Upper lobe of left lung (tissue), 4 donors: Measurements from ENCODE around the gene MYL4.

Experiments used
- POLR2A ChIP-seq, 4 donors: fragments of 450-650 bp; IDR thresholded peaks; one replicate each; pipeline ENCODE4 v1.5.1; 2016 to 2017; ENCODE audit warnings: antibody characterized with exemption in 4 of 4, mild to moderate bottlenecking in 2 of 4
- TF ChIP-seq, protein P1 (sequence below), 6 experiments: fragments of 450-650 bp in 4 of 6; fragments of 200-600 bp in 2 of 6; sonication (generic) in 2 of 6; IDR thresholded peaks; one replicate each; pipeline ENCODE4 v1.5.1; 2016 to 2019; ENCODE audit warnings: antibody characterized with exemption in 6 of 6

DNA sequence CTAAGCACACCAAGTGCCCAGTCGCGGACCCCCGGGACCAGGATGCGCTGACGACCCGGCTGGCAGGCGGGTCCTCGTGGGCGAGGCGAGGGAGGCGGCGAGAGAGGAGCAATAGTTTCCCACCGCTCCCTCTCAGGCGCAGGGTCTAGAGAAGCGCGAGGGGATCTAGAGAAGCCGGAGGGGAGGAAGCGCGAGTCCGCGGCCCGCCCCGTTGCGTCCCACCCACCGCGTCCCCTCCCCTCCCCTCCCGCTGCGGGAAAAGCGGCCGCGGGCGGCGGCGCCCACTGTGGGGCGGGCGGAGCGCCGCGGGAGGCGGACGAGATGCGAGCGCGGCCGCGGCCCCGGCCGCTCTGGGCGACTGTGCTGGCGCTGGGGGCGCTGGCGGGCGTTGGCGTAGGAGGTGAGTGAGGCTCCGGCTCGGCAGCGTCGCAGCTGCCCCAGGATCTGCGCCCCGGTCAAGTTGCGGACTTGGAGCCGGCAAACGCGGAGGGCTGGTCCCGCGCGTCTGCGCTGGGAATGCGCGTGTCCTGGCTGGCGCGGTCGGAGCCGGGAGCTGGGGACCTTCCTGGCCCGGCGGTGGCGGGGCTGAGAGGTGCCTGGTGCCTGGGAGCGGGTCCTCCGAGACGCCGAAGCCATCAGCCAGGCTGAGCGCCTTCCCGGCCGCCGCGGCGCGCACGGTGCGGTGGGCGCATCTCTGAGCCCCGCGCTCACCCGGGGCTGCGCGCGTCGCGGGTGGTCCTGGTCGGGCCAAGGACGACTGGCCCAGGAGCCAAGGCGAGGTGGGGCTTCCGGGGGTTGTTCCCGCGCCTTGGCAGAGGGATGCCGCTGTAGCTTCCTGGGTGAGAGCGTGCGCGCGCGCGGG is 44.6 kb downstream of the MYL4 start, which contains the start of gene ITGB3:
- TF ChIP-seq, protein P1, sequence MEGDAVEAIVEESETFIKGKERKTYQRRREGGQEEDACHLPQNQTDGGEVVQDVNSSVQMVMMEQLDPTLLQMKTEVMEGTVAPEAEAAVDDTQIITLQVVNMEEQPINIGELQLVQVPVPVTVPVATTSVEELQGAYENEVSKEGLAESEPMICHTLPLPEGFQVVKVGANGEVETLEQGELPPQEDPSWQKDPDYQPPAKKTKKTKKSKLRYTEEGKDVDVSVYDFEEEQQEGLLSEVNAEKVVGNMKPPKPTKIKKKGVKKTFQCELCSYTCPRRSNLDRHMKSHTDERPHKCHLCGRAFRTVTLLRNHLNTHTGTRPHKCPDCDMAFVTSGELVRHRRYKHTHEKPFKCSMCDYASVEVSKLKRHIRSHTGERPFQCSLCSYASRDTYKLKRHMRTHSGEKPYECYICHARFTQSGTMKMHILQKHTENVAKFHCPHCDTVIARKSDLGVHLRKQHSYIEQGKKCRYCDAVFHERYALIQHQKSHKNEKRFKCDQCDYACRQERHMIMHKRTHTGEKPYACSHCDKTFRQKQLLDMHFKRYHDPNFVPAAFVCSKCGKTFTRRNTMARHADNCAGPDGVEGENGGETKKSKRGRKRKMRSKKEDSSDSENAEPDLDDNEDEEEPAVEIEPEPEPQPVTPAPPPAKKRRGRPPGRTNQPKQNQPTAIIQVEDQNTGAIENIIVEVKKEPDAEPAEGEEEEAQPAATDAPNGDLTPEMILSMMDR (IDR thresholded peaks at IDR 0.05), result peak; percentile 31 to 73 (median 48)
- TF ChIP-seq POLR2A (IDR thresholded peaks at IDR 0.05), result no peak
